OCI-LY1 (cell line): ENCODE data around the gene BET1.

Experiments used
- H2AFZ ChIP-seq: fragments of 200-600 bp; sonication (generic), shearing (Covaris generic); 2 replicates; pipeline ENCODE4 v1.6.0; 2014; ENCODE audit warnings: antibody characterized with exemption, mild to moderate bottlenecking, low read length
- H3F3A ChIP-seq: fragments of 200-600 bp; sonication (generic), shearing (Covaris generic); 2 replicates; pipeline ENCODE4 v1.6.0; 2014; ENCODE audit warnings: mild to moderate bottlenecking, antibody characterized with exemption, low read length, moderate library complexity; ENCODE audit not compliant: insufficient read depth
- H3K27ac ChIP-seq: fragments of 200-600 bp; sonication (generic); 2 replicates; pipeline ENCODE4 v1.5.1; 2014; ENCODE audit warnings: low read length, mixed run types, mild to moderate bottlenecking, low read depth; ENCODE audit not compliant: poor library complexity, severe bottlenecking
- H3K27me3 ChIP-seq: fragments of 200-600 bp; sonication (generic); 2 replicates; pipeline ENCODE4 v1.6.0; 2014; ENCODE audit warnings: antibody characterized with exemption, mild to moderate bottlenecking, low read length, moderate library complexity; ENCODE audit not compliant: insufficient read depth
- H3K36me3 ChIP-seq: fragments of 200-600 bp; sonication (generic); 2 replicates; pipeline ENCODE4 v1.6.1; 2014; ENCODE audit warnings: mild to moderate bottlenecking, antibody characterized with exemption, low read length, moderate library complexity, mixed read lengths; ENCODE audit not compliant: insufficient read depth
- H3K4me1 ChIP-seq: fragments of 200-600 bp; sonication (generic); 2 replicates; pipeline ENCODE4 v1.5.1; 2014; ENCODE audit warnings: mild to moderate bottlenecking, low read length, moderate library complexity; ENCODE audit not compliant: insufficient read depth, severe bottlenecking
- H3K4me2 ChIP-seq: fragments of 200-600 bp; sonication (generic), shearing (Covaris generic); 2 replicates; pipeline ENCODE4 v1.6.1; 2014; ENCODE audit warnings: low read length
- H3K4me3 ChIP-seq: fragments of 200-600 bp; sonication (generic); 2 replicates; pipeline ENCODE4 v1.5.1; 2014; ENCODE audit warnings: low read length, low read depth, mild to moderate bottlenecking, mixed read lengths; ENCODE audit not compliant: poor library complexity, severe bottlenecking
- H3K79me2 ChIP-seq: fragments of 200-600 bp; shearing (Covaris generic); 2 replicates; pipeline ENCODE4 v1.6.1; 2016; ENCODE audit warnings: mixed run types, low read length, mixed read lengths; ENCODE audit not compliant: insufficient read depth
- H3K9ac ChIP-seq: fragments of 200-600 bp; sonication (generic), shearing (Covaris generic); 2 replicates; pipeline ENCODE4 v1.6.1; 2014; ENCODE audit warnings: mild to moderate bottlenecking, low read length, mixed read lengths
- H3K9me2 ChIP-seq: fragments of 200-600 bp; sonication (generic), shearing (Covaris generic); 2 replicates; pipeline ENCODE4 v1.6.1; 2014; ENCODE audit warnings: low read depth, mild to moderate bottlenecking, low read length, mixed read lengths
- H3K9me3 ChIP-seq: fragments of 200-600 bp; shearing (Covaris generic); 2 replicates; pipeline ENCODE4 v1.6.1; 2014; ENCODE audit warnings: low read length, mixed read lengths
- H4K20me1 ChIP-seq: fragments of 200-600 bp; sonication (generic), shearing (Covaris generic); 2 replicates; pipeline ENCODE4 v1.6.0; 2016; ENCODE audit warnings: mild to moderate bottlenecking, low read length; ENCODE audit not compliant: insufficient read depth
- EZH2 ChIP-seq: fragments of 200-600 bp; sonication (generic), shearing (Covaris generic); IDR thresholded peaks from 2 replicates; pipeline ENCODE4 v1.8.0; 2017; ENCODE audit warnings: borderline replicate concordance, mixed run types, mild to moderate bottlenecking, antibody characterized with exemption, low read length, moderate library complexity, mixed read lengths
- TF ChIP-seq, protein P1 (sequence below): fragments of 200-600 bp; sonication (generic), shearing (Covaris generic); IDR thresholded peaks from 2 replicates; pipeline ENCODE4 v1.5.1; 2017; ENCODE audit warnings: mild to moderate bottlenecking, antibody characterized with exemption, low read length, moderate library complexity, mixed read lengths

The BET1 gene

DNA sequence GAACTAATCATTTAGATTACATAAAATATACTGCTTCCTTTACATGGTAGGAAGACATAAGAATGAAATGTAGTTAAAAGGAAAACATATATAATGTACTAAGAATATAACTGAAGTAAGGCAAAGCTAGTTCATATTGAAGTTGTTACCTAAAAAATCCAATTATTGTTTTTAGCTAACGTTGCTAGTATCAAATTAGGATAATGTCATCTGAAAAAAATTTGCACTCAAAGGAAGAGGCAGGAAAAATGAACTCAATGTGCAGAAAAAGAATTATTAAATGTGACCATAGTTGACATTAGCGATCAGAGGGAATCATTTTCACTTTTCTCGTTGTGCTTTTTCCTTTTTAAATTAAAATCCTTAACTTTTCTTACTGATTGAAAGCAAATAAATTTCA is 1.6 kb upstream of the BET1 start:
- Histone ChIP-seq H3K4me3 (no peak overlapping the region), H3K27ac (no peak overlapping the region), H3K4me1 (peaks cover 43% of the 10 kb centered on the region), H3K79me2 (peaks cover 32% of the 10 kb centered on the region), H2AFZ (peak overlapping the region; percentile 7; the same call in 1 of the 2 replicates), H3K4me2 (no peak overlapping the region), H3F3A (no peaks in the 10 kb centered on the region), H4K20me1 (no peaks in the 10 kb centered on the region), H3K36me3 (peaks cover 8% of the 10 kb centered on the region; the same call in 1 of the 2 replicates), H3K27me3 (no peaks in the 10 kb centered on the region), H3K9me3 (no peaks in the 10 kb centered on the region), H3K9me2 (no peaks in the 10 kb centered on the region), H3K9ac (no peak overlapping the region)
- TF ChIP-seq, protein P1, sequence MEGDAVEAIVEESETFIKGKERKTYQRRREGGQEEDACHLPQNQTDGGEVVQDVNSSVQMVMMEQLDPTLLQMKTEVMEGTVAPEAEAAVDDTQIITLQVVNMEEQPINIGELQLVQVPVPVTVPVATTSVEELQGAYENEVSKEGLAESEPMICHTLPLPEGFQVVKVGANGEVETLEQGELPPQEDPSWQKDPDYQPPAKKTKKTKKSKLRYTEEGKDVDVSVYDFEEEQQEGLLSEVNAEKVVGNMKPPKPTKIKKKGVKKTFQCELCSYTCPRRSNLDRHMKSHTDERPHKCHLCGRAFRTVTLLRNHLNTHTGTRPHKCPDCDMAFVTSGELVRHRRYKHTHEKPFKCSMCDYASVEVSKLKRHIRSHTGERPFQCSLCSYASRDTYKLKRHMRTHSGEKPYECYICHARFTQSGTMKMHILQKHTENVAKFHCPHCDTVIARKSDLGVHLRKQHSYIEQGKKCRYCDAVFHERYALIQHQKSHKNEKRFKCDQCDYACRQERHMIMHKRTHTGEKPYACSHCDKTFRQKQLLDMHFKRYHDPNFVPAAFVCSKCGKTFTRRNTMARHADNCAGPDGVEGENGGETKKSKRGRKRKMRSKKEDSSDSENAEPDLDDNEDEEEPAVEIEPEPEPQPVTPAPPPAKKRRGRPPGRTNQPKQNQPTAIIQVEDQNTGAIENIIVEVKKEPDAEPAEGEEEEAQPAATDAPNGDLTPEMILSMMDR: no peak
- TF ChIP-seq EZH2: no peak

DNA sequence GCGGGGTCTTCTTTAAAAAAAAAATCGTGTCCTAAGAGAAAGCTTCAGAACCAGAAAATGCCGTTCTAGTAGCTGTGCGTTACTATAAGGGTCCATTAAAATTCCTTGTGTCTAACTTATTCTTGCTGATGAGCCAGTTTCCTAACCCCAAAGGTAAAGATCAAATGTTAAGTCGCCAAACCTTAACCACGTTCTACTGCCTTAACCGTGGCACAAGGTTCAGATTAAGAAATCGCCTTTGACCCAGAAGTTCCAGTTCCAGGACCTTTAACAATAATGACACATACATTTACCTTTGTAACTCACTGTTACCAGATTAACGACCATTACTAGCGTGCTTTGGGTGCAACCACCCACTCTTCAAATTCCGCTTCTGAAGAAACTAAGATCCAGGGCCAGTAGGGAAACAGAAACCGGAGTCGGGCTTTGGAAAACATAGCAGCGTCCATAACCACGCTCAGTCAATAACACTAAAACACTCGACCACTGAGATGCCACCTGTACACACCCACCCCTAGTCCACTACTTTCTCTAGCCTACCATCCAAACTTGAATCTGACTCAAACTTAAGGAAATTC is 620 bp downstream of the BET1 start:
- Histone ChIP-seq H3K4me3 (peak overlapping the region; percentile 84), H2AFZ (no peak overlapping the region), H3F3A (no peaks in the 10 kb centered on the region), H3K9ac (peak overlapping the region; percentile 84), H4K20me1 (no peaks in the 10 kb centered on the region), H3K36me3 (peaks cover 15% of the 10 kb centered on the region; the same call in 1 of the 2 replicates), H3K9me3 (no peaks in the 10 kb centered on the region), H3K4me1 (peaks cover 58% of the 10 kb centered on the region), H3K27ac (peak overlapping the region; percentile 52), H3K9me2 (no peaks in the 10 kb centered on the region), H3K27me3 (no peaks in the 10 kb centered on the region), H3K79me2 (peaks cover 37% of the 10 kb centered on the region), H3K4me2 (peak overlapping the region; percentile 88)
- TF ChIP-seq, protein P1: no peak
- no peak for TF ChIP-seq EZH2

DNA sequence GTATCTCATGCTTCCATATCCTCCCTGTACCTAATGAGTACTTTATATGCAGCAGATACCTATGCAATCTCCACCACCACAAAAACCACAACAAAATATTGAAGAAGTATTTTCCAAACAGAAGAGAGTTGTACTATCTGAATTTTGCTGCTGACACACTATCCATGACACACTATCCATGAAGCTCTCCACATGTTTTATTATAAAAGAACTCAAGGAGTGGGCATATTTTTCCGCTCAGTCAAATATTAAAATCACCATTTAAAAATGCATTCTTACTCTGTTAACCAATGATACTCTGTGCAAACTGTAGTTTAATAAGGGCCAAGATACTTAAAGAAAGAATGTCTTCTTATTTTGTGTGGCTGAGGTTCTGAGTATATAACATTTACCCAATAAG is 2.8 kb downstream of the BET1 start:
- Histone ChIP-seq H3K4me2 (peak overlapping the region; percentile 88), H2AFZ (no peak overlapping the region), H3K9ac (no peak overlapping the region; the same call in 1 of the 2 replicates)

More for the DNA sequence above, 2.8 kb downstream of the BET1 start:
- Histone ChIP-seq H3K27me3 (no peaks in the 10 kb centered on the region), H3F3A (no peaks in the 10 kb centered on the region), H4K20me1 (no peaks in the 10 kb centered on the region), H3K4me3 (peak overlapping the region; percentile 84), H3K79me2 (peaks cover 37% of the 10 kb centered on the region), H3K4me1 (peaks cover 54% of the 10 kb centered on the region), H3K9me3 (no peaks in the 10 kb centered on the region), H3K9me2 (no peaks in the 10 kb centered on the region), H3K36me3 (peaks cover 32% of the 10 kb centered on the region; the same call in 1 of the 2 replicates), H3K27ac (peak overlapping the region; percentile 54)
- TF ChIP-seq, protein P1: no peak
- no peak for TF ChIP-seq EZH2
